Activated B cell treated with CpG ODN at 0.5 μM for 24 hours (primary cell): ENCODE measurements around the gene TRAPPC2L. TPM values are rescaled to one million over a fixed set of nuclear protein-coding genes. Genes with fewer than 3 reads are reported as not detected.

Experiments
- ATAC-seq: fragments of 200-7000 bp; cut with Tn5 transposase; one replicate; pipeline ENCODE4 v1.10.0; 2021; ENCODE audit warnings: low read depth, mild to moderate bottlenecking, moderate library complexity
- CTCF ChIA-PET: fragments of 350-600 bp; sonication (Branson Sonifier 250); formaldehyde crosslinking; loops from one replicate; lab custom pipeline; 2021; ENCODE audit warnings: antibody characterized with exemption; lab: Charles Lee
- POLR2A ChIA-PET: fragments of 350-600 bp; sonication (Branson Sonifier 250); formaldehyde crosslinking; loops from one replicate; lab custom pipeline; 2021; ENCODE audit warnings: antibody characterized with exemption; lab: Charles Lee
- DNase-seq: peaks from one replicate; pipeline ENCODE4 v3.0.0; 2022
- H3K27ac Mint-ChIP-seq: one replicate; pipeline ENCODE4 v1.8.0; 2020; ENCODE audit warnings: mixed read lengths
- H3K27me3 Mint-ChIP-seq: one replicate; pipeline ENCODE4 v1.8.0; 2021; ENCODE audit warnings: mixed read lengths
- H3K36me3 Mint-ChIP-seq: one replicate; pipeline ENCODE4 v1.8.0; 2021; ENCODE audit warnings: low read depth, mixed read lengths
- H3K4me1 Mint-ChIP-seq: one replicate; pipeline ENCODE4 v1.8.0; 2021; ENCODE audit warnings: mixed read lengths
- H3K4me3 Mint-ChIP-seq: one replicate; pipeline ENCODE4 v1.8.0; 2020; ENCODE audit warnings: mild to moderate bottlenecking, mixed read lengths
- H3K9me3 Mint-ChIP-seq: one replicate; pipeline ENCODE4 v1.8.0; 2020; ENCODE audit warnings: mixed read lengths
- CTCF ChIP-seq: fragments of 200-600 bp; IDR thresholded peaks from one replicate; pipeline ENCODE4 v1.8.0; 2022; ENCODE audit warnings: antibody characterized with exemption, mild to moderate bottlenecking
- intact Hi-C: fragments of 100-400 bp; cut with micrococcal nuclease; formaldehyde crosslinking; loops from one replicate; pipeline ENCODE4 v1.15.1; 2024
- total RNA-seq: library from RNA; stranded (reverse); gene quantifications from 2 replicates; pipeline ENCODE4 v1.2.3, GENCODE V29; 2022

TRAPPC2L gene
- total RNA-seq, 1 donor from 2014 or later = 38.7 TPM

- DNase-seq = no peak
- peaks cover 17% of the 10 kb centered on the region for H3K4me1 Mint-ChIP-seq
- peak overlapping the region; percentile 79 for H3K27ac Mint-ChIP-seq
- peak overlapping the region; percentile 76 for H3K4me3 Mint-ChIP-seq
- ATAC-seq = no peak
- H3K27me3 Mint-ChIP-seq = no peaks in the 10 kb centered on the region
- H3K36me3 Mint-ChIP-seq = peaks cover 13% of the 10 kb centered on the region
- POLR2A ChIA-PET = interaction anchor here (0.6 to 6.0 kb wide), 23 partner anchors 9 to 679 kb away, joined by 3 to 52 read pairs (median 5); partner anchors contain the start of genes CDT1, GALNS, PIEZO1 and TRAPPC2L
- no peaks in the 10 kb centered on the region for H3K9me3 Mint-ChIP-seq
- intact Hi-C loops = loop anchor here (1.0 to 10.0 kb wide), 4 partner anchors 45 to 748 kb away; partner anchors contain the start of genes RPL13, SPG7 and TRAPPC2L
- CTCF ChIA-PET = interaction anchor here (0.9 to 2.9 kb wide), 6 partner anchors 45 to 355 kb away, joined by 3 to 15 read pairs (median 3); partner anchors contain the start of genes GALNS and TRAPPC2L
- TF ChIP-seq CTCF = no peak
Measured at GRCh38 chr16:88812513-88813268, 44.2 kb upstream of the TRAPPC2L start.

DNA sequence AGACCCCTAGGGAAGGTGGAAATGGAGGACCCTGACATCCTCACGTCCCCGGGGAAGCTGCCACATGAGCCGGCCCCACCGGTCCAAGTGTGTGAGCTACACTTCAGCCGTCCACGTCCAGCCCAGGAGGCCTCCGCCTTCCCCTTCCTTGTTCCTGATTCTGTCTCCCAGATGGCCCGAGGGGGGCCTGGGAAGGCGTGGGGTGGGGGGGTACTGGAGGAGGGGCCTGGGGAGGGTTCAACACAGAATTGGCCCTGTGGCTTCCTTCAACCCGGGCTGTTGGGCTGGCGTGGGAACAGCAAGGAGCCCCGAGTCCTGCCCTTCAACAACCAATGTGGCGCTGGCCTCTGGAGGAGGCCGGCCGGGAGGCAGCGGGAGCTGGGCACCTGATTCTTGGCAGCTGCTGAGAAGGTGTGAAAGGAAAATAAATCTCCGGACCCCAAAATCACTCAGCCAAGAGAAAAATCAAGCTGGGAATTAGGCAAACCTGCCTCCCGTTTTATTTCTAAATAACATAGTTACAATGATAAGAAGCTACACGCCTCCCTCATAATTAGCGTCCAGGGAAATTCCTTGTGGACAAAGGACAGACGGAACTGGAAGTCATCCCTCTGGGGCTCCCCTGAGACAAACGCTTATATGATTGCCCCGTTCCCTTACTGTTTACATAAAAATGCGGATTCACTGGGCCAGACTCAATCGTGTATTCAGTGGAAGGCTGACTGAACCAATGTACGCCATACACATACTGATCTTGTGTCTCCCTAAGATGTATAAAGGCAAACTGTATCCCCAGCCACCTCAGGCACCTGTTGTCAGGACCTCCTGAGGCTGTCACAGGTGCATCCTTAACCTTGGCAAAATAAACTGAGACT is 43.4 kb upstream of the TRAPPC2L start:
- no peaks in the 10 kb centered on the region for H3K27me3 Mint-ChIP-seq
- TF ChIP-seq CTCF = no peak
- H3K36me3 Mint-ChIP-seq = peaks cover 7% of the 10 kb centered on the region
- ATAC-seq = no peak
- peaks cover 17% of the 10 kb centered on the region for H3K4me1 Mint-ChIP-seq
- no peak overlapping the region for H3K27ac Mint-ChIP-seq
- no peak overlapping the region for H3K4me3 Mint-ChIP-seq
- H3K9me3 Mint-ChIP-seq = no peaks in the 10 kb centered on the region
- ChIA-PET CTCF (interaction anchor here (0.9 to 2.2 kb wide), 4 partner anchors 63 to 354 kb away, joined by 3 to 14 read pairs (median 3); no protein-coding TSS in a partner anchor), POLR2A (interaction anchor here (0.6 to 6.0 kb wide), 6 partner anchors 10 to 678 kb away, joined by 6 to 52 read pairs (median 16); partner anchors contain the start of genes CDT1, PIEZO1 and ZNF778)
- intact Hi-C loops = loop anchor here (2.0 to 10.0 kb wide), 2 partner anchors 691 to 747 kb away; partner anchors contain the start of genes RPL13 and SPG7
- no peak for DNase-seq

DNA sequence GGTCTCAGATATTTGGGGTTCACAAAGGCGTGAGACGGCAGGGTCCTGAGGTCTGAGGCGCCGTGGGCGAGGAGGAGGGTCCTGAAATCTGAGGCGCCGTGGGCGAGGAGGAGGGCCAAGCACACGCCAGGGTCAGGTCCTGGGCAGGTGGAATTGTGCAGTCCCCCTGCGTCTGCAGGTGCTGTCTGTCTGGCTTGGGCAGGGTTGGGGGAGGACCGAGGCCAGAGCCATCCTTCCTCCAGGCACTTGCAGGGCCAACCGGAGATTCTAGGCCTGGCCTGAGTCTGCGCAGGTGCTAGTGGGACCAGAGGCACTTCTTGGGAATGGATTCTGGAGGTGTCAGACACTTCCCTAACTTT is 42.8 kb upstream of the TRAPPC2L start:
- no peak overlapping the region for H3K27ac Mint-ChIP-seq
- peaks cover 4% of the 10 kb centered on the region for H3K36me3 Mint-ChIP-seq
- H3K4me1 Mint-ChIP-seq = peaks cover 17% of the 10 kb centered on the region
- no peak overlapping the region for H3K4me3 Mint-ChIP-seq
- ChIA-PET POLR2A (interaction anchor here (1.2 kb wide), 1 partner anchor 43 kb away, joined by 3 read pairs; the partner anchor contains the start of genes GALNS and TRAPPC2L), CTCF (interaction anchor here (2.2 kb wide), 1 partner anchor 77 kb away, joined by 14 read pairs; no protein-coding TSS in a partner anchor)
- no peaks in the 10 kb centered on the region for H3K9me3 Mint-ChIP-seq
- DNase-seq (no peak), ATAC-seq (no peak)
- TF ChIP-seq CTCF = no peak
- no peaks in the 10 kb centered on the region for H3K27me3 Mint-ChIP-seq
- intact Hi-C loops = loop anchor here (10.0 kb wide), 1 partner anchor 691 kb away; the partner anchor contains the start of gene SPG7

- no peak for TF ChIP-seq CTCF
Measured at GRCh38 chr16:88815227-88815626, 41.7 kb upstream of the TRAPPC2L start.

More at GRCh38 chr16:88815227-88815626, 41.7 kb upstream of the TRAPPC2L start:
- ChIA-PET CTCF (interaction anchor here (0.9 to 2.5 kb wide), 4 partner anchors 18 to 403 kb away, joined by 3 to 14 read pairs (median 7); partner anchors contain the start of gene ZNF778), POLR2A (interaction anchor here (0.6 to 1.2 kb wide), 2 partner anchors 42 to 426 kb away, joined by 3 read pairs; partner anchors contain the start of genes GALNS and TRAPPC2L)
- DNase-seq = no peak
- Mint-ChIP-seq H3K4me1 (peaks cover 14% of the 10 kb centered on the region), H3K27me3 (no peaks in the 10 kb centered on the region), H3K27ac (no peak overlapping the region), H3K9me3 (no peaks in the 10 kb centered on the region), H3K4me3 (no peak overlapping the region), H3K36me3 (no peaks in the 10 kb centered on the region)
- intact Hi-C loops = loop anchor here (10.0 kb wide), 1 partner anchor 690 kb away; the partner anchor contains the start of gene SPG7
- no peak for ATAC-seq
